MM.1S (cell line): Measurements from ENCODE around the gene PTGDR.

ENCODE experiments used
- EZH2 ChIP-seq: fragments of 300-600 bp; sonication (generic); optimal IDR thresholded peaks from 2 replicates; pipeline ENCODE3; 2017; ENCODE audit warnings: low read depth, mild to moderate bottlenecking, antibody characterized with exemption, low read length, mixed read lengths
- EZH2phosphoT487 ChIP-seq: fragments of 300-600 bp; sonication (generic); IDR thresholded peaks from 2 replicates; pipeline ENCODE4 v1.6.1; 2018; ENCODE audit warnings: antibody characterized with exemption, low read length
- TF ChIP-seq, protein P1 (sequence below): fragments of 300-600 bp; sonication (generic); IDR thresholded peaks from 2 replicates; pipeline ENCODE4 v1.5.1; 2016; ENCODE audit warnings: antibody characterized with exemption, low read length, mixed read lengths

- TF ChIP-seq, protein P1, sequence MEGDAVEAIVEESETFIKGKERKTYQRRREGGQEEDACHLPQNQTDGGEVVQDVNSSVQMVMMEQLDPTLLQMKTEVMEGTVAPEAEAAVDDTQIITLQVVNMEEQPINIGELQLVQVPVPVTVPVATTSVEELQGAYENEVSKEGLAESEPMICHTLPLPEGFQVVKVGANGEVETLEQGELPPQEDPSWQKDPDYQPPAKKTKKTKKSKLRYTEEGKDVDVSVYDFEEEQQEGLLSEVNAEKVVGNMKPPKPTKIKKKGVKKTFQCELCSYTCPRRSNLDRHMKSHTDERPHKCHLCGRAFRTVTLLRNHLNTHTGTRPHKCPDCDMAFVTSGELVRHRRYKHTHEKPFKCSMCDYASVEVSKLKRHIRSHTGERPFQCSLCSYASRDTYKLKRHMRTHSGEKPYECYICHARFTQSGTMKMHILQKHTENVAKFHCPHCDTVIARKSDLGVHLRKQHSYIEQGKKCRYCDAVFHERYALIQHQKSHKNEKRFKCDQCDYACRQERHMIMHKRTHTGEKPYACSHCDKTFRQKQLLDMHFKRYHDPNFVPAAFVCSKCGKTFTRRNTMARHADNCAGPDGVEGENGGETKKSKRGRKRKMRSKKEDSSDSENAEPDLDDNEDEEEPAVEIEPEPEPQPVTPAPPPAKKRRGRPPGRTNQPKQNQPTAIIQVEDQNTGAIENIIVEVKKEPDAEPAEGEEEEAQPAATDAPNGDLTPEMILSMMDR, result no peak
- TF ChIP-seq EZH2 (no peak), EZH2phosphoT487 (no peak)
Measured at GRCh38 chr14:52319919-52320318, 52.4 kb downstream of the PTGDR start.
